CD4-positive, alpha-beta T cell treated with Interleukin-1 beta for 1 hour (primary cell): ENCODE data around the gene ABCB6.
A peak's percentile ranks its signal among the peaks of the same experiment; 100 is the strongest.

Experiments used
- DNase-seq, 2 donors: peaks; one replicate each; pipeline ENCODE4 v3.0.0-alpha.2; 2020 to 2022

The ABCB6 gene

DNA sequence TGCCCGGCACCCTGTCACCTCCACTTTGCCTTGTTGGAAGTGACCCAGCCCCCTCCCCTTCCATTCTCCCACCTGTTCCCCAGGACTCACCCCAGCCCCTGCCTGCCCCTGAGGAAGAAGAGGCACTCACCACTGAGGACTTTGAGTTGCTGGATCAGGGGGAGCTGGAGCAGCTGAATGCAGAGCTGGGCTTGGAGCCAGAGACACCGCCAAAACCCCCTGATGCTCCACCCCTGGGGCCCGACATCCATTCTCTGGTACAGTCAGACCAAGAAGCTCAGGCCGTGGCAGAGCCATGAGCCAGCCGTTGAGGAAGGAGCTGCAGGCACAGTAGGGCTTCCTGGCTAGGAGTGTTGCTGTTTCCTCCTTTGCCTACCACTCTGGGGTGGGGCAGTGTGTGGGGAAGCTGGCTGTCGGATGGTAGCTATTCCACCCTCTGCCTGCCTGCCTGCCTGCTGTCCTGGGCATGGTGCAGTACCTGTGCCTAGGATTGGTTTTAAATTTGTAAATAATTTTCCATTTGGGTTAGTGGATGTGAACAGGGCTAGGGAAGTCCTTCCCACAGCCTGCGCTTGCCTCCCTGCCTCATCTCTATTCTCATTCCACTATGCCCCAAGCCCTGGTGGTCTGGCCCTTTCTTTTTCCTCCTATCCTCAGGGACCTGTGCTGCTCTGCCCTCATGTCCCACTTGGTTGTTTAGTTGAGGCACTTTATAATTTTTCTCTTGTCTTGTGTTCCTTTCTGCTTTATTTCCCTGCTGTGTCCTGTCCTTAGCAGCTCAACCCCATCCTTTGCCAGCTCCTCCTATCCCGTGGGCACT is 36.2 kb downstream of the ABCB6 start:
- peak in 1 of 2 donors; percentile 14 for DNase-seq

DNA sequence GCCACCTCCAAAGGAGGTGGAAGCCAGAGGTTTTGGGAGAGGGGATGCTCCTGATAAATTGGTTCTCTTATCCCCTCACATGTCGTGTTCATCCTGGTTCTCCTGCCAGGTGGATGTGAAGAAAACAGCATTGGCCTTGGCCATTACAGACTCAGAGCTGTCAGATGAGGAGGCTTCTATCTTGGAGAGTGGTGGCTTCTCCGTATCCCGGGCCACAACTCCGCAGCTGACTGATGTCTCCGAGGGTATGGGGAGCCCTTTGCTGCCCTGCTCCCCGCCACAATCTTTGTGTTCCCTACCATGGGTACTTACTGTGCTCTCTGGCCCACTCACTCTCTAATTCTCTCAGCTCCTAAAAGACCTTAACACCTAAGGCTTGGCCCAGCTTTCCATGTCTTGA is 37.2 kb downstream of the ABCB6 start:
- no peak for DNase-seq

DNA sequence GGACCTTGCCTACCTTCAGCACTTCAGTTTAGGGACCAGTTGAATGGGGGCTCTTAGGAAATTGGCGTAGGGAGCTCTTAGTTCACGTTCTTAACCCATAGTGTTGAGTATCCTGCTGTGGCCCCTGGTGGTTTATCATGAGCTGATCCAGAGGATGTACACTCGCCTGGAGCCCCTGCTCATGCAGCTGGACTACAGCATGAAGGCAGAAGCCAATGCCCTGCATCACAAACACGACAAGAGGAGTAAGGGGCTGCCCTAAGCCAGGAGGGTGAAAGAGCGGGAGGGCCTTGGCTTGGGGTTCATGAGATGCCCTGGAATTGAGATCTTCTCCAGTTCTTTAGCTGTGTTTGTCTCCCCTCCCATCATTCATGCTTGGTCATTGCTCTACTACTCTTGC is 37.8 kb downstream of the ABCB6 start:
- no peak for DNase-seq

DNA sequence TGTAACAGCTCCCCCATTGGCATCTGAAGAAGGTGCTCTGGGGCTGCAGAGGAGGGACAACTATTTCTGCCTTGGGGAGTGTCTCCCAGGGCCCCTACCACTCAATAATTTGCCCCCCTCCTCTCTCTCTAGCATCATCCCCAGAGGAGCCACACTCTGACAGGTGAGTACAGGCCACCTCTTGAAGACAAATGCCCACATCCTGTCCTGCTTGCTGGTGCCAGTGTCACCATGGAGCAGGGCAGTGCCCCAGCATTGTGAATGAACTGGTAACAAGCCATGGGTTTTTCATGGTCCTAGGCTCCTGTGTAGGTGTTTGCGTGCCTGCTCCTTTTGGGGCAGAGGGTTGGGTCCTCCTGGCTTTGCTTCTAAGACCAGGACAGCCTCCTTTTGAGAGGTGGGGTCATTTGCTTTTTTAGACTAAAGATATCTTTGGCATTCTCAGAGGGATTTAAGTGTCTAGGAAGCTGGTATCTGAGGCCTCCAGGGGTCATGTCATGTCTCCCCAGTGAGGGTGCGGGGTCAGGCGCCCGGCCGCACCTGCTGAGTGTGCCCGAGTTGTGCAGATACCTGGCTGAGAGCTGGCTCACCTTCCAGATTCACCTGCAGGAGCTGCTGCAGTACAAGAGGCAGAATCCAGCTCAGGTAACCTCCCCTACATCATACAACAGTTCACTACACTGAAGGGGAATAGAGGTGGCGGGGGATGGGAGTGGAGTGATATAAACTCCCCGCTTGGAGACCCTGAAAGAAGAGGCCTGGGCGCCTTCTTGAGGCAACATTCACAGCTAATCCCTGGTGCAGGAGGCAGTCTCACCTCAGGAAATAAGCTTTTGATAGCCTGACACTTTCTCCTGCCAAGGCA is 38.9 kb downstream of the ABCB6 start:
- no peak for DNase-seq

DNA sequence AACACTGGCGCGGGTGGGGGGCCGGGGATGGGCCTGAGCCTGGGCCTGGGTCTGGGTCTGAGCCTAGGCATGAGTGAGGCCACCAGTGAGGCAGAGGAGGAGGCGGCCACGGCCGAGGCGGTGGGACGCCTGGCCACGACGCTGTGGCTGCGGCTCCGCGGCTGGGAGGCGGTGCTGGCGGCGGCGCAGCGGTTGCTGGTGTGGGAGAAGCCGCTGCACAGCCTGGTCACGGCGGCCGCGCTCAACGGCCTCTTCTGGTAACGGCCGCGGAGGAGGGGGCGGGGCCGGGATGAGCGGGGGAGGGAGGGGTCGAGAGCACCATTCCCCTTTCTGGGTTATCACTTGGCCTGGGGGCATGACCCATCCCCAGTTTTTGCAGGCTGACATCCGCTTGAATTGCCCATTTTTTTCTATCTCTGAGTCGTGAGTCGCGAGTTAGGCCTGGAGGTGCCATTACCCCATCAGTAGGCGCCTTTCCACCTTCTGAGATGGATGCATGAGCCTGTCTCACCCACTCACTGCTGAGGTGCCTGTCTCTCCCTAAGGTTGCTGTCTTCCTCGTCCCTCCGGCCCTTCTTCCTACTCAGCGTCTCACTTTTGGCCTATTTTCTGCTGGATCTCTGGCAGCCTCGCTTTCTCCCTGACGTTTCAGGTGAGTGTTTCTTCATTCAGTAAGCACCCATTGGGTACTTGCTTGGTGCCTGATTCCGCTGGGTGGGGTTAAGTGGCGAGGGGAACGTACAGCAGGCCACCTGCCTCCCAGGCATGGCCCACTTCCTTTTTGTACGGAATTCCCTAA is 40.2 kb downstream of the ABCB6 start:
- no peak for DNase-seq

DNA sequence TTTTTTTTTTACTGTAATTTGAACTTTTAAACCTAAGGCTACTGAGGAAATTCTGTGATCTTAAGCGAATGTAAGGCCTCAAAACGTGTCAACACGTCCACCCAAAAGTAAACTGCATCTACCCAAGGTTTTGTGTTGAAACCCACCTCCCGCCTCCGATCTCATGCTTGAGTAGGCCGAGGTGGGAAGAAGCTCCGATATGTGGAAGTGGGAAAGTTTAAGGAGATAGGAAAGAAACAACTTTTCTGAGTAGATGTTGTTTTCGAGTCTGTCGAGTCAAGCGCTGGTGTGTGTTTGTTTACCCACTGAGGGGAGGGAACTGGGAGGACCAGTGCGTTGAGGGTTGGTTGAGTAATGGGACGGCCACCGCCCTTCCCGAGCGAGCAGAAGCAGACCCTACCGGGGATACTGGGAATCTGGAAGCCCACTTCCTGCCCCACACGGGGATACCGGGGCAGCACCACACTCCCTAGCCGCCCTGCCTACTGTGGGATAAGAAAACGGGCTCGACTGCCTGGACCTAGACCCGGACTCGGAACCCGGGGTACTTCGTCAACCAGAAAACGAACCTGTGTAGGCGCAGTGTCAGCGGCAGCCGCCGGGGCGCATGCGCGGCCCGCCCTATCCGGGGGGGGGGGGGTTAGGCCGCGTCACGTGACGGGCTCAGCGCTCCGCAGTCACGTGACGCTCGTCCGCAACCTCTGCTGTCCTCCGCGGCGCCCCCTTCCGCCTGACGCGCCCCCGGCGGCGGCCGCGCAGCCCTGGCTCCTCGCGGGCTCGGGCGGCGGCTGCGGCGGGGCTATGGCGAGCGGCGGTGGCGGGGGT is 41.0 kb downstream of the ABCB6 start, which contains the start of gene RETREG2:
TSS of gene RETREG2 (plus strand) at position 724 of the 825 bp plus-strand sequence. CDS start at position 802, 78 bp downstream.
- DNase-seq: peak; percentile 87 to 92

DNA sequence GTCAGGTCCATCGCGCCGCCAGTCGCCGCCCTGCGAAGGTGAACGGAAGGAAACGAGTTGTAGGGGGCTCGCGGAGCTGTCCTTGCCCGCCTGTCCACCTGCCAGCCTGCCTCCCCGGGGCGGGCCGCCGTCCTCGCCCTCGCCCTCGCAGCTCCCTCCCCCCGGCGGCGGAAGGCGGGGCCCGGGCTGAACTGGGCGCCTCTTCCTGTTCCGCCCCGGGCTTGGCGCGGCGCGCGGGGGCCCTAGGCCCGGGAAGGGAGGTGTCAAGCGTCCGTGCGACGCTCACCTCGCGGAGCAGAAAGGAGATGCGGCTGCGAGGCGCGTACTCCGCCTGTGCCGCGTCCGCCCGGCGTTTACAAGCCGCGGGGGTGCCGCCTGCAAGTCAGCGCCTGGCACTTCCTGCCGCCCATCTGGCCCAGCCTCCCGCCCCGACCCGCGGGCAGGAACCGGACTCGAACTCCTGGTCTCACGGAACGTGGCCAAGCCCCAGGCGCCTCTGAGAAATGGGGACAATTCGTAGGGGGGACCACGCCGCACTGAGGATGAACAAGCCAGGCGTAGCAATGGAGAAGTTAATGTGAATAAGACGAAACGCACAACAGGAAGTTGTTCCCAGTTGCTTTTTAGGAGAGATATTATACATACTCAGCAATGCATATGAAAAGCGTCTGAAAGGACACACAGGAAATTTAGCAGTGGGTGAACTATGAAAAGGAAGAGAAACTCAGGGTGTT is 41.8 kb downstream of the ABCB6 start, which contains the start of gene CNPPD1:
TSS of gene CNPPD1 (minus strand) at position 108 of the 734 bp plus-strand sequence. CDS start at position 11, 97 bp downstream.
- DNase-seq: peak; percentile 89 to 90

DNA sequence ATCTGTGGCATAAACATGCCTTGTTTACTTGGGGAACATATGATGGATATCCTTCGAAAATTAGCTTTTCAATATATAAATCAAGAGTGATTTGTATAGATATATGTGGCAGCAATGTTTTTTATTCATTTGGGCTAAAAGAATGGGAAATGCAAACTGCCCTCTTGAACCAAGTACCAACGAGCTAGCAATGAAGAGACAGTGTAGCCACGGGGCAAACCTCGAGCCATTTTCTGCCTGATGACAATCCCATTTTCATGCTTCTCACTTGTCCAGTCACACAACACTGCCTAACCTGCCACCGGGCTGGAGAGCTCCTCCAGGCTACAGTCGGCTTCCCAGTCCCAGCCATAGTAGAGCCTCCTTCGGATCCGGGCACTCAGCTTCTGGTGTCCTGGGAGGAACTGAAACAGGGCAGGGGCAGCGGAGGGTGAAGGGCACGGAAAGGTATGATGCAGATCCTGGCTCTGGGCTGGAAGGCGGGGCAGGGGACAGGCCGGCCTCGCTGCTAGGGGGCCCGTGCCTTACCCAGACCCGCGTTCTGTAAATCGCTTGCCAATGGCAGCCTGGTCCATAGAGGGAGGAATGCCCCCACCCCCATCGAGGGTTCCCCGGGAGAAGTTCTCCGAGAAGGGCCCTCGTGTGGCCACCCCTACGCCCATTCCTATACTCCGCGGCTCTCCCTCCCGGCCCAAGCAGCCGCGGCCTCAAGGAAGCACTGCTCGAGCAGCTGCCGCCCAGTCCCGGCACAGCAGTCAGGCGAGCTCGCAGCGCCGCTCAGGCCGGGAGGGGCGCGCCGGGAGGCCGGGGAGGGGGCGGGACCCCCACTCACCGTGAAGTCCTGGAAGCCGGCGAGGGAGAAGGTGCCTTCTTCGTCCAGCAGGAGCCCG is 42.6 kb downstream of the ABCB6 start:
- DNase-seq: peak; percentile 25 to 73

DNA sequence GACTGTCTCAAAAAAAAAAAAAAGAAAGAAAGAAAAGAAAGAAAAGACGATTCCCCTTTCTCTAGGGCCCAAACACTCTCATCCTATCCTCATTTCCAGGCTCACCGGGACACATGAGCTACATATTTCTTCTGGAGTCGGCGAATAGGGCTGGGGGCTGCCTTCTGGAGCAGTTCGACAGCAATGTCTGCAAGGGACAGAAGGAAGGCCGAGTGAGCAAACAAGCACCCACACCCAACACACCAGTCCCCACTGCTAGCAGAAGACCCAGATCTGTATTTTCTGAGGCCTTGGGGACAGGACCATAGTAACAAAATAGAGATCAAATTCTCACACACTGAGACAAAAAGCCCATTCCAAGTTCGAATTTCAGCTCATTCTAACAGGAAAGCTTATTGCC is 43.3 kb downstream of the ABCB6 start:
- DNase-seq: no peak

DNA sequence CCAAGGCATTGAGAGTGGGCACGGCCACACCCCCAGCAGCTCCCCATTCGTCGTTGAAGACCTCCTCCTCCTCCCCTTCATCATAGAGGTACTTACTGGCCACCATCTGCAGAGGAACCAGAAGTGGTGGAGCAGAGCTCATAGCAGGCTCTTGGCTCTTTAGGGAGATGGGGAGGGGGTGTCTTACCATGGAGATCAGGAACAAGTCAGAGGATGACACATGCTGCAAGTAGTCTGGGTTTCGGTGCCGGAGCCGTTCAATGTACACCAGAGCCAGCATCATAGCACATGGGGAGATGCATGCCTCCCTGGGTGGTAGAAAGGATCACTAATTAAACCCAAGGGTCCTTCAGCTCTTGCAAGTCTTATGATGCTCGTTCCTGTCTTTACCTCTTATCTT is 44.0 kb downstream of the ABCB6 start:
- DNase-seq: no peak

DNA sequence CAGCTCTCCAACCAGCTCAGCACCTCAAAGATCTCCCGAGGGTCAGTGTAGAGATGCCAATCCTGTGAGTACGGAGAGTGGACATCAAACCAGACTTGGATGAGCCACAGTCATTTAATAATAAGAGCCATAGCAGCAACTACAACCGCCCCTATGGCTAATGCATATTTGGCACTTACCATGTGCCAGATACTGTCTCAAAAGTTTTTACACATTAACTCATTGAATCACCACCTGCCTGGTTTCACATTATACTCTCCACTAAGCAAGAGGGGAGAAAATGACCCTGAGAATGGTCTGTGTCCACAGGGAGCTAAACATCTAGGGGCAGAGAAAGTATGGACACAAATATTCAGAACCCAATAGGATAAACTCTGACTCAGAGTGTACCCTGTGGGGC is 44.6 kb downstream of the ABCB6 start:
- no peak for DNase-seq

DNA sequence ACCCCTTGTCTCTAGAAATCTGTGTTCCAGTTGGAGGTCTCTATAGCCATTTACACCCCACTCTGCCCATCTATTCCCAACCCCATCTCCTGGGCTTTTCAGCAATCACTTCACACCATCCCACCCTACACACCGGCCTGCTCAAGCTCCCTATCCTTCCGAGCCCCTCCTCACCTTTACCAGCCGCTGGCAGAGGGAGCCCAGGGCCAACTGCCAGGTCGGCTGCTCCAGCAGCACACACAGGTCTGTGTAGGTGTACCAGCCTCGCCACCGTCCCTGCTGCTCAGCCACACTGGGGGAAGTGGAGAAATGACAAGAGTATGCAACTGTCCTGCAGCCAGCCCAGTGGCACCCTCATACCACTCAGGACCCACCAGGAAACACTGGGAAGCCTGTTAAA is 45.6 kb downstream of the ABCB6 start:
- DNase-seq: no peak

DNA sequence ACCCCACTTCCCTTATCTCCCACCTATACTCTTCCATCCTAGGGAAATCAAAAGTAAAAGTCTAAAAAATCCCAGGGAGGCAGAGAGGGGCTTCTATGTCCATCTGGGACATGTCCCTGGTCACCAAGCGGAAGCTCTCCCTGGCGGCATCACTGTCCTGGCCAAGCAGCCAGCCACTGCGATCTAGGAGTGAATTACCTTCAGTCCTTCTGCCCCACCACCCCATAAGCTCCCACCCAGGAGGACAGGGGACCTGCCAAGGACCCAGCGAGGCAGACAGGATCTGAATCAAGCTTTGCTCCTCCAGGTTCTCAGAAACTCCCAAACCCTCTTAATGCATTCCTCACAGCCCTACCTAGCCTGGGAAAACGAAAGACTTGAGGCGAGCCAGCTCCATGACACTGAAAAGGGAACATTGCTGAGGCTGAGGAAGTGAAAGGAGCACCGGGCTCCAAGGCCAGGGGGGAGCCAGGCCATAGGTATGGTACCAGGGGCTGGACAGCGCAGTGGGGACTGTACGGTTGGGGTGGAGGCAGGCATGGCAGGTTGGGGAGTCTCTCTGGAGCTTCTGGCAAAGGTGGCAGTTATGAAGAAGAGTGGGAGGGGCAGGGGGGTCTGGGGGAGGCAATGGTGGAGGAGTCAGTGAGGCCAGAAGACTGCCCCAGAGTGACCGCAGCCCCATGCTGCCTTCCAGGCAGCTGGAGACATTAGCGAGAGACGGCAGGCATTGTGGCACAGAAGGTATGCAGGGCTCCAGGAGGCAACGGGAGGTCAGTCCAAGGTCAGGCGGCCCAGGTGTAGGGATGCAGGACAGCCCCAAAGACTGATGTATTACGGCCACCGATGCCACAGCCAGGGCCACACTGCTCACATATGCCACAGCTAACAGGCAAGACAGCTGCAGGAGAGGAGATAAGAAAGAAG is 46.3 kb downstream of the ABCB6 start:
- no peak for DNase-seq

DNA sequence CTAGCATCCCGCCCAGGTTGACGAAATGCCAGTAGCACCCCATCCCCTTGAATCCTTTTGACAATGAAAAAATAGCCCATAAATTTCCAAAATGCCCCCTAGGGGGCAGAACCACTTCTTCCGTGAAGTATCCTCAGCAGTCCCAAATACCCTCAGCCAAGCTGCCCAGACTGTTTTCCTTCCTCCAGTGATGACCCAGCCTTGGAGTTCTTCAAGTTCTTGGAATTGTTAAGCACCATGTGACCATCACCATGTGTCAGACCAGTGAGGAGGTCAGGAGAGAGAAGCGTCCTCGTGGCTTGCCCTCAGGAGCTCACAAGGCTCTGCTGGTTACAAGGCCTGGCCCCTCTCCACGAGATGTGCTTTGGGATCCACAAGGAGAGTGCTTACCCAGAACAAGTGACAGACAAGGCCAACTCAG is 47.5 kb downstream of the ABCB6 start:
- DNase-seq: peak; percentile 30 to 61

DNA sequence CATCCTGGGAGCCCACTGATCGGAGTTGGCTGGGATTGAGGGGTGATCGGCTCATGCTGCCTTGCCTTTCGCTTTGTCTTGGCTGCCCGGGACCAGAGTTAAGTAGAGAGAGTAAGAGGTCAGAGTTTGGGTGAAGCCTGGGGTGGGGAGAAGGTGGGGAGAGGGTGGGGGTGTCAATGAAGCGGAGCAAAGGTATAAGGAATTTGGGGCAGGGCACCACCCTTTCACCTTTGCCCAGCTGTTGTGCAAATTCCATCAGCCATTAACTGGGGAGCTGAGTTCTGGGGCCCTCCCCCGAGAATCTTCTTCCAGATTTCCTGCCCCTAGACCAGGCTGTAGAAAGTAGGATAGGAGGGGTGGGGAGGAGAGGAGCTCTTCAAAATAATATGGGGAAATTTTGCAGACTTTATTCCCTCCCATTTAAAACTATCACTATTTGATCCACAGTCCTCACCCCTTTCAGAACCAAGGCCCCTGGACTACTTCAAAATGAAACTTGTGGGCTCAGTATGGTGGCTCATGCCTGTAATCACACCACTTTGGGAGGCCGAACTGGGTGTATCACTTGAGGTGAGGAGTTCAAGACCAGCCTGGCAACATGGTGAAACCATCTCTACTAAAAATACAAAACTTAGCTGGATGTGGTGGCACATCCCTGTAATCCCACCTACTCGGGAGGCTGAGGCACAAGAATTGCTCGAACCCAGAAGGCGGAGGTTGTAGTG is 48.7 kb downstream of the ABCB6 start, which contains the start of gene SLC23A3:
TSS of gene SLC23A3 (minus strand) at position 100 of the 725 bp plus-strand sequence. CDS start at position 55, 45 bp downstream.
- no peak for DNase-seq

DNA sequence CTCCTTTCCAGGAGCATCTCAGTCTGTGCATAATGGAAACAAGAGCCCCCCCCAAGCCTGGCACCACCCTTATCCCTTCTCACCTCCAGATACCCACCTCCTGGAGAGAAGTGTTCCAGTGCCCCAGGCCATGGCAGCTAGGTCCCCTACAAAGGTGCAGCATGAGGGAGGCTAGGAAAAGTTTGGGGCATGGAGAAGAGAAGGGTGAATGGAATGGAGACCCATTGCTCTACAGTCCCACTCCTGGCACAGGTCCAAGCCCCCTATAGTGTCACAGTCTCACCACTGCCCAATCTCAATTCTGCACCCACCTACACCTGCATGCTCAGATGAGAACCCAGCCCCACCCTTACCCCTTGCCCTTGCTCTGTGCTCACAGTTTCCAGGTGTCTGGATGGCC is 49.8 kb downstream of the ABCB6 start:
- DNase-seq: no peak

DNA sequence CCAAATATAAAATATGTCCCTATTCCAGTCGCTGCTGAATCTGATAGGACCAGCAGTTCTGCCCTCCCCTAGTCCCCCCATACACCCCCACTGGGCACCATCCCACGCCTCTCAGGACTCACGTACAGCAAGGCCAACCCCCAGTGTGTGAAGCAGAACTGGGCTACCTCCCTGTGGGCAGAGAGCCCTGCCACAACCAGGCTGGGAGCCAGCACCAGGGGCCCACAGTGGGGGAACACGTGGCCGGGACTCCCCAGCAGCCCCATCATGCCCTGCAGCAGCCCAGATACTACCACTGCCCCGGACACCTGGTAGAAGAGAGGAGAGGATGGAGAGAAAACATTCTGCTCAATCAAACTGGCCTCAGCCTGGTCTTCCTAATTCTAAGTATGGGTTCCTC is 50.2 kb downstream of the ABCB6 start:
- DNase-seq: no peak

DNA sequence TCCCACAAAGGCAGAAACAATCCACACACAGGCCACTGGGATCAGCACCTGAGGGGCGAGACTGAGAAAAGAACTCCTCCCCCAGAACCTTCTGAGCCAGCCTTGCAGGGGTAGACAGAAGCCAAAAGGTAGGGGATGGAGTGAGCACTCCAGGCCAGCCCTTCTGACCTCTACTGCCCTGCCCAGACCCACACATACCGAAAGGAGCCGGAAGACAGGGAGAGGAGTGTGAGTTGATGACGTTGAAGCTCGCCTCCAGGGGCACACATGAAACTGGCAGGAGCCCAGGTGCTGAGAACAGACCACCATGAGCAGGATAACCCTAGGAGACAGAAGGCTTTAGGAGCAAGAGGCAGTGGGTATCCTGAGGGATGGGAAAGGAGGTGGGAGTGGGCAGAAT is 50.8 kb downstream of the ABCB6 start:
- no peak for DNase-seq
